ENCODE results near the gene UVSSA.
"Not testable (repeated sequence)": the region's sequence is repeated elsewhere in the genome, so short reads cannot be mapped to it uniquely, and the experiment has no call there.

Gene UVSSA

GRCh38 chr4:1409491-1410425 is 62.8 kb downstream of the UVSSA start:
- no peak for DNase-seq

GRCh38 chr4:1410491-1411325 is 63.7 kb downstream of the UVSSA start:
- DNase-seq, result peak in 2 of 4 experiments; percentile 20 to 25

- DNase-seq, result no peak
Observed at GRCh38 chr4:1411436-1412375, 64.7 kb downstream of the UVSSA start.

GRCh38 chr4:1412376-1413203 is 65.6 kb downstream of the UVSSA start:
- no peak for DNase-seq

- DNase-seq, result no peak
Observed at GRCh38 chr4:1413204-1413663, 66.2 kb downstream of the UVSSA start.

GRCh38 chr4:1413687-1414479 is 66.9 kb downstream of the UVSSA start:
- no peak for DNase-seq

DNA sequence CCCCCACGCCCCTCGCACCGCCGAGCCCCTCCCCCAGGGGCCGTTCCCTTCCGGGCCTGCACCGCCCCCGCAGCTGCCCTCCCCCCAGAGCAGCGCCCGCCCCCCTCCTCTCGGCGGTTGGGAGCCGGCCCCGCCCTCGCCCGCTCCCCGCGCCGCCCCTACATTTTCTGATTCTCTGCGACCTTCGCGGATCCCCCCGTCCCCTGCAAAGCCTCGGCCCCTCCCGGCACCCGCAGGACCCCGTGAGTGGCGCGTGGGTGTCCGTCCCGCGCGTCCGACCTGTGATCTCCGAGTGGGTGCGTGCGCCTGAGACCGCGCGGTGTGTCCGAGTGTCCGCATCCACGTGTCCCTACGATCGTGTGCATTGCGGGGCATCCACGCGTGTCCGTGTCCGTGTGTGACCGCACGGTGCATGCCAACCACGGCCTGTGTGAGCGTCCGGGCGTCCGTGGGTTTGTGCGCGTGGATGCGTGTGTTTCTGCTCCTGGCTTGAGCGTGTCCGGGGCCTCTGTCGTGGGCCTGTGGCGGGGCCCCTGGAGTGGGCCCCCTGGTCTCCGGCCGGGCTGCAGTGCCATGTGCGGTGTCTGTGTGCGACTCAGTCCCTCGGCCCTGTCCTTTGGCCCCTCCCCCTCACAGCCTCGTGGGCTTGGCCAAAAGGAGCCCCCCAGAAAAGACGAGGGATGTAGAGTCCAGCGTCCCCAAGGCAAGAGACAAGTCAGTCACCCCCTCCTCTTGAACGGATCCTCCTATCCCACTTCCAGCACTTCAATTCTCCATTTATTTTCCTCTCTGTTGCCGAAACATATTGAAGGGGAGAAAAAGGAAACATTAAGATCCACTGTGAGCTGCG is 68.0 kb downstream of the UVSSA start:
- DNase-seq, result no peak

GRCh38 chr4:1415681-1415981 is 68.6 kb downstream of the UVSSA start:
- no peak for DNase-seq

- DNase-seq, result no peak
Observed at GRCh38 chr4:1416051-1416947, 69.3 kb downstream of the UVSSA start.

DNA sequence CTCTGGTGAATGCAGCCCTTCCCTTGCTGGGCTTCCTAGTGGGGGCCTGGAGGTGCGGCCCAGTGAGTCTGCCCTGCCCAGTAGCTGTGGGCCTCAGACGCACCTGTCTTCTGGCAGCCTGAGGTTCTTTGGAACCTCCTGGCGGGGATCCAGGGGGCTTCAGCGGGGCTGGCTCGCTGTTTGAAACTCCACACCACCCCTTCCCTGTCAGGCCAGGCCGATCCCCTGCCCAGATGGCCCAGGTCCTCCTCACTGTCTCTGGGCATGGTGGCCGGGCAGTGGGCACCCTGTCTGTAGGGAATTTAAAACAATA is 69.9 kb downstream of the UVSSA start:
- DNase-seq, result no peak

DNA sequence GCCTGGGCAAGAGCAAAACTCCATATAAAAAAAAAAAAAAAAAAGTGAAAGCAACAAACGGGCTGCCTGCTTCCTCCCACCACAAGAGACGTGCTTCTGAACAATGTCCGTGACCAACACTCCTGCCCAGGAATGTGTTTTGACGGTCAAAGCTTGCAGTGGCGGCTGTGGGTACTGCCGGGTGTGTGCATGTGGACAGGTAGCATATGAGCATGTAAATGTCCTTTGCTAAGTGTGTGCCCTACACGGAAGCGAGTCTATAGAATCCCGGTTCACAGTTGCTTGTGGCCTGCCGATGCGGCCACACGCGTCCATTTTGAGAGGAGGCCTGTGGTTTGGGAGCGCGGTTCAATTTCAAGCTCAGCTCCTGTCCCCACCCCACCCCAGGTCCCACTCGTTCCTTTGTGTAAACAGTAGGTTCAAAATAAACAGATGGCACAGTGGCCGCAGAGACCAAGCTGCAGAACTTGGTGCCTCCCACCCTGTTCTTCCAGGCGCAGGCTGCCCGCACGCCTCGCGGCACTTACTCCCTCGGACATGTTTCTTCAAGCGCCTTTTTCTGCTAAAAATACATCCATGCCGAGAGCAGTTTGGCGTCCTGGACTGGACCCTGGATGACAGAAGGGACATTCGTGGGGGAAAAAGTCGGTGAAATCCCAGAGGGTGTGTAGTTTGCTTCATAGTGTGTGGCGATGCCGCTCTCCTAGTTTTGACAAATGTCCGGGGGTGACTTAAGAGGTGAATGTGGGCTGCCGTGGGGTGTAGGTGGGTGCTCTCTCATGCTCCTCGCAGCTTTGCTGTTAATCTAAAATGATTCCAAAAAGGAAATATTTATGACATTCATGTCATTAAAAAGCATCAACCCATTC is 70.7 kb downstream of the UVSSA start:
- no peak for DNase-seq

DNA sequence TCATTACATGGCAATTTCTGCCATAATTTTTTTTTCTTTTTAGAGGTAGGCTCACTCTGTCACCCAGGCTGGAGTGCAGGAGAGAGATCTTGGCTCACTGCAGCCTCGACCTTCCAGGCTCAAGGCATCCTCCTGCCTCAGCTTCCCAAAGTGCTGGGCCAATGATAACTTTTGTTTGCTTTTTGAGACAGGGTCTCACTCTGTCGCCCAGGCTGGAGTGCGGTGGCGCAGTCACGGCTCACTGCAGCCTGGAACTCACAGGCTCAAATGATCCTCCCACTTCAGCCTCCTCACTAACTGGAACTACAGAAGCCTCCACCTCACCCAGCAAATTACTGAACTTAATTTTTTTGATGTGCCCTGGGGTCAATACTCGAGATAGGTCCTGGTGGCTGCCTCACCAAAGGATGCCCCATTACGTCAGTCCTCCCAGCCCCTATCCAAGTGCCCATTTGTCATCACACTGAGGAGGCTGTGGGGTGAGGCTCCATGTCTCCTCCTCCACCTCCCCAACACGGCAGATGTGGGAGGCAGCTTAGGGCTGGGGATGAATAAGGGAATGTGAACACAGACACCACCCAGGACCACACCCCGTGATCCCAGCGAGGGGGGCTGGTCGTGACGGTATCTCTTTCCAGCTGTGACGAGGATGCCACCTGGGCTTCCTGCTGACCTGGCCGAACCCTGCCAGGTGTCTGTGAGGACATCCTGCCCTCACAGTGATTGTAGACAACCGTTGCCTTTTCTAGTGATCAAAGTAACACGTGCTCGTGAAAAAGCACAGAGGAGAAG is 71.7 kb downstream of the UVSSA start:
- DNase-seq, result no peak

DNA sequence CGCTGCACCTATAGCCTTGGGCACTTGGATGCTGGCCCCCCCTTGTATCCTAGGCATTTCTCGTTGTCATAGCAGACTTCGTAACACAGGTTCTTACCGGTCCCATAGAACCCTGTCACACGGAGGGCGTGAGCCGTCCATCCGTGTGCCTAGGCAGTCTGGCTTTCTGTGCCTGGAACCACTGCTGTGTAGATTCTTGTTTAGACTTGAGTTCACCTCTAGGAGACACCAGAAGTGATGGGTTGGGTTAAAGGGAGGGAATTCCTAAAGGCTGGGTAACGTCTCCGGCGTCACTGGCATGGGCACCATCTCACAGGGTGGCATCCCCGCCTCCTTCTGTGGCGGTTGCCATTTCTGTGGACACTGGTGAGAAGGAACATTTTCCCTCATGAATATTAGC is 72.7 kb downstream of the UVSSA start:
- no peak for DNase-seq

GRCh38 chr4:1421657-1422056 is 74.6 kb downstream of the UVSSA start:
- DNase-seq, result no peak

GRCh38 chr4:1427010-1427409 is 80.0 kb downstream of the UVSSA start:
- no peak for DNase-seq

- not testable (repeated sequence) for DNase-seq
Observed at GRCh38 chr4:1443688-1444172, 96.7 kb downstream of the UVSSA start.

Measured in activated naive CD4-positive, alpha-beta T cell (primary cell).